HG03159 (cell line): Measurements from ENCODE around the gene FAM124B.

ENCODE experiments used
- ATAC-seq: cut with Tn5 transposase; IDR thresholded peaks from one replicate; pipeline ENCODE4 v1.9.1; 2021; ENCODE audit warnings: mild to moderate bottlenecking, moderate library complexity; ENCODE audit not compliant: unreplicated experiment

The FAM124B gene, protein sequence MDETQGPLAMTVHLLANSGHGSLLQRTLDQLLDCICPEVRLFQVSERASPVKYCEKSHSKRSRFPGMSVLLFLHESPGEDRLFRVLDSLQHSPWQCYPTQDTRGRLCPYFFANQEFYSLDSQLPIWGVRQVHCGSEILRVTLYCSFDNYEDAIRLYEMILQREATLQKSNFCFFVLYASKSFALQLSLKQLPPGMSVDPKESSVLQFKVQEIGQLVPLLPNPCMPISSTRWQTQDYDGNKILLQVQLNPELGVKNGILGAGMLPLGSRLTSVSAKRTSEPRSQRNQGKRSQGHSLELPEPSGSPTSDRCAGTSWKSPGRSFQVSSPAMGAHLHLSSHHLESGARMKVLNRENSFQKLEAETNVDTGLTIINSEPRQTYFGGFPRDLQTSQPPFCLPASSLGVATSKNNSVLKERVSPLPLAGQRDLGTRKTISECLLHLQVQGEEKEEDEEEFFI

DNA sequence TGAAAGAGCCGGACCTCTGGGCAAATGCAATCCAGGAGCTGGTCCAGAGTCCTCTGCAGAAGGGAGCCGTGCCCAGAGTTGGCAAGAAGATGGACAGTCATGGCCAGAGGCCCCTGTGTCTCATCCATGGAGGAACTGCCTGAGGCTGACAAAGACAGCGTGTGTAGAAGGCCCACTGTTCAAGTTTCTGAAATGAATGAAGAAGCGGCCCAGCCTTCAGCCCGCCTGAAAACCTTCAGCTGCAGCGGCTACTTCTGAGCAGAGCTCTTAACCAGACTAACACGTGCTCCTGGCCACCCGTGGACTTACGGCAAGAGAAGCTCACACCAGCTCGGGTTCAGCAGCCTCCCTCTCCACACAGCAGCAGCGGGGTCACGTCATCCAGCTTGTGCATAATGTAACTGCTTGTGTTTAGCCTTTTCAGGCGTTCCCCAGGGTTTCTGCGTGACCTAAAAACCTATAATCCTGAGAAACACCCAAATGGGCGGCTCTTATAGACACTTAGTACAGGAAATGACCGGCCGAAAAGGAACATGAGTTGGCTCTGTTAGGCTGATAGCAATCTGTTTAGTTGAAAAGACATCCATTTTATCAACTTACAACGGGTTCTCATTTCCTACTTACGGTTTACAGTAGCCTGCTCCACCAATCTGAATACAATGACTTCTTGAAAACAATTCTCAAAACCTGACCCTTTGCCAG lies at the start of gene FAM124B:
Gene FAM124B (minus strand): TSS at position 467 of the 702 bp plus-strand sequence. CDS start 339 bp downstream, at position 128.
- no peak for ATAC-seq

DNA sequence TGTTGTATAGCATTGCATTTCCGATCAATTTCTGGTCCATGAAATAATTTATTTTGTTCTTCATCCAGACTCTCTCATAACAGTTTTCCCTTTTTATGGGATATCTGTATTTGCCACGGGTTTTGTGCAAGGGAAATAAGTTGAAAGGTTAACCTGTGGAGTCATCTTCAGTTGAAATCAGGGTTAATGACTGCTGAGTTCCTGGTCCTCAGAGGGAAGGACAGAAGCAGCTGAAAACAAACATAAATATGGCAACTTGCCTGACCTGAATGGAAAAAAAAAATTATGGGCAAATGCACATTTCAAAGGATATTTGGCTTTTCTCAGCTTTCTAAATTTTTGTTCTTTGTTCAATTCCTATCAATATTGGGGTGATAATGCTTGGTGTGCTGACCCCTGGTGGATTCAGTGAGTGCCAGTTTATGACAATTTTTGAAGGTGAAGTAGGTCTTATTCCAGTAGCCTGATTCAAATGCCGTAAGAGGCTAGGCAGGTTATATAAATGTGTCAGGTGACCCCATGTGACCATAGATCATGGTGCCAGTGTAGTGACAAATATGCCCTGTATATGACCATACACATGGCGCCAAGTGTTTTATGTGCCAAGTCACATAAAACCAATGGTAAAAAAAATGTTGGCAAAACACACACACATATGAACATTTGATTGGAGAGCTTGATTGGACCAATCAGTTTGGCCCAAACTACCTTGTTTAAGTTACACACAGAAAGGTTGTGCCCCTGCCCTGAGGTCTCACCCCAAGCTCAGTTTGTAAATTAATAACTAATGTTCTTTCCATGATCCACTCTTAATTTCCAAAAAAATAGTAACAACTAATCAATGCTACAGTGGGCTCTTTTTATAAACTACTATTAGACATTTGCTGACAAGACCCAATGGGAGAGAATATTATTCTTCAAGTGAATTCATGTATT lies 47.6 kb upstream of the FAM124B start:
- no peak for ATAC-seq

DNA sequence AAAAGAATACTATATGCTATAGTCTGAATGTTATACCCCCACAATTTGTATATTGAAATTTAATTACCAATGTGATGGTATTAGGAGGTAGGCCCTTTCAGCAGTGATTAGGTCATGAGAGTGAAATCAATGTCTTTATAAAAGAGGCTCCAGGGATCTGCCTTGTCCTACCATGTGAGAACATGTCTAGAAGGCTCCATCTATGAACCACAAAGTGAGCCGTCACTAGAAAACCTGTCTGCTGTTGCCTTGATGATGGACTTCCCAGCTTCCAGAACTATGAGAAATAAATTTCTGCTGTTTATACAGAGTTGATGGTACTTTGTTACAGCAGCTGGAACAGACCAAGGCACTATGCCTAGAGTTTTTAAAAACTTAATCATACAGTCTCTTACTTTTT lies 46.3 kb upstream of the FAM124B start:
- no peak for ATAC-seq

DNA sequence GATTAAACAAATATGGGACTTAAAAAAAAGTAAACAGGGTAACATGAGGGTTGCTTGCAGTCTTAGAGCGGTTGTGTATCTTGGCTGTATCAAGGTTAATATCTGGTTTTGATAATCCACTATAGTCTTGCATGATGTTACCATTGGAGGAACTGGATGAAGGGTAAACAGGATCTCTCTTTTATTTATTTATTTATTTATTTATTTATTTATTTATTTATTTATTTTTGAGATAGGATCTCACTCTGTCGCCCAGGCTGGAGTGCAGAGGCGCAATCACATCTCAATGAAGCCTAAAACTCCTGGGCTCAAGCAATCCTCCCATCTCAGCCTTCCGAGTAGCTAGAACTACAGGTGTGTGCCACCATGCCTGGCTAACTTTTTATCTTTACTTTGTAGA lies 42.9 kb upstream of the FAM124B start:
- no peak for ATAC-seq

DNA sequence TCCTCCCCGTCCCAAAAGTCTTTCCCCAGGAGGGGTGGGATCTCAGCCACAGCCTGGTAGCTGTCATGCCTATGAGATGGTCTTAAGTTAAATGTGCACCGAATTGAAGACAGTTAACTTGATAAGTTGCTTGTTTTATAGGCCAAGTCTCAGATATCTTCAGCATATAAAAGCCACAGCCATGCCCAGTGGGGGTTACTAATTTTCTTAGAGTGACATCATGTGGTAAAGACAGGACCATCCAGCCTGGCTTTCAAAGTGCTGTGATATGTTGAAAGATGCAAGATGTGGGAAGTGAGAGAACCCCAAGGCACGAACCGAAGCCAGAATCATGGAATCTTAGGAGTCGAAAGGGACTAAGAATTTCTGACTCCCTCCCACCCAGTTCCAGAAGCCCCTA lies 42.1 kb upstream of the FAM124B start:
- ATAC-seq = no peak

DNA sequence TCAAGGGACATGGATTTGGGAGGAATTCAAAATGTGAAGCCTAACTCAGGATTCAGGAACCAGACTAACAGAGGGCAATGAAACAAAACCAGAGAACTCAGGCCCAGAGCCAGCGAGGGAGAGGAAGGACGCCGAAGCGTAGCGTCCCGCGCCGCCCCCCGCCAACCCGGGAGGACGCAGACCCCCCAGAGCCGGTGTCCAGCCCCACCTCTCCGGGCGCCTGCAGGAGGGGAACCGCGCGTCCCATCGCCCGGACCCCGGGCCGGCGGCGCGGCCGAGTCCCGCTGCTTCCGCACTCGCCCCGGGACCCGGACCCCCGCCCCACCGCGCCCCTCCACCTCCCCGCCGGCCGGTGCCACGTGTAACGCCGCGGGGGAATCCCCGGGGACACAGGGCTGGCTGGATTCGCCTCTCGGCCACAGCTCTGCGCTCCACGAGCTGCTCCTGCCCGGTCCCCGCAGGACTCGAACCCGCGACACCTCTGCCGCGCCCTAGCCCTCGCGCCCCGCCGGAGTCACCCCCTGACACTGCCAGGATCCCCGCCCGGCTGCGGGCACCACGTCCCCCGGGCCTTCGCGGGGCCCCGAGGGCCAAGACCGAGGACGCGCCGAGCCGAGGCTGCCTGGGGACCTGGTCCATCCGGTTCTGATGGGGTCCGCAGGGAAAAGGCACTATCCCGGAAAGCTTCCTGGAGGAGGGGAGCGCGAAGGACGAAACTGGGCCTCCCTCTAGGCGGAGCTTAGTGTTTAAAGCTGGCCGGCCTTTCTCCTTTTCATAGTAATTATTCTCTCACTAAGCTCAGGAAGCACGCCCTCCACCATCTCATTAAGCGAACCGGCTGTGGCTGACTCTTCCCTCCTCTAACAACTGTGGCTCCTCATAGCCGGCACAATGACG lies 40.4 kb upstream of the FAM124B start:
- ATAC-seq = peak; percentile 49

DNA sequence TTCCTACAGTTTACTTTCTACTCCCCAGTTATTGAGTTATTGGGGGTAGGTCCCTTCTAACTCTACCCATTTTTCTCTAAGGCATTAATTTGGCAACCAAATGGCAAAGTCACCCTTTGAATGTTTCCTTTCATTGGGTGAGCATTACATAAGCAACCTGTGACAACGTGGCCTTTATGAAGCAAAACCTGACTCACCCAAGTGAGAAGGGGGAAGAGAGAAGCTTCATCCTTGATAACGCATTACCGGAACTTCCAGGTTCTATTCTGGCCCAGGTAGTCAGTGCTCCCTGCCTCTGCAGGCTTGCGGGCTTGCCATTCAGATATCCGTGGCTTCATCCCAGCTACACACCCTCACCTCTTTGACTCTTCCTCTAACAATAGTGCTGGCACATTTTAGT lies 39.1 kb upstream of the FAM124B start:
- no peak for ATAC-seq

DNA sequence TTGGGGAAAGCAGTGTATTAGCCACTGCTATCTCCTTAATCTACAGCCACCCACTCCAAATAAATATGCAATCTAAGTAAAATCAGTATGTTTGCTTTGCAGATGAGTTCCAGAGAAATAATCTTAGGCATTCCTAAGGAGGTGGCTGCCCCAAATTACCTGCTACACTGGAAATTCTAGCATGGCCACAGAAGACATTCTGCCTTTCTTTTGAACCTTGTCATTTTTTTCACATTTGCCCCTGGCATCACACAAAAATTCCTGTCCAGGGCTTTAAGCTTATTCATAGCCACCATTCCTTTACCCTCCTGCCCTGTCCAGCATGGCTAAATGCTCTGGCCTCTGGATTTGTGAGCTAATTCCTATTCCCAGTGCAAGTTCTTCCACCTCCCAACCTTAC lies 36.8 kb upstream of the FAM124B start:
- no peak for ATAC-seq

DNA sequence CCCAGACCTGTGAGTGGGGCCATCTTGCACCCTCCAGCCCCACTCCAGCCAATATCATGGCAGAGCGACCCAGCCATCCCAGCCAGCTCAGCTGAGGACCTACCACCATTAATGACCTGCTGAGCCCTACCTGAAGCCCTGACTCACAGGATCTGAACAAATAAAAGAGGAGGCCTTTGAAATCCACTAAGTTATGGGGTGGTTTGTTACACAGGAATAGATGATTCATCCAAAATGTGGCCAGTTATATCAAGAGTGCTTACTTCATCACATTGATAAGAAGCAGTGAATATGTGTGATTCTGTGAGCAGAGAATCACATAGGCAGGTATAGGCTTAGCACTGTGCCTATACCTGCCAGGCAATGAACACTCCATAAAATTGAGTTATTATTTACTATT lies 34.7 kb upstream of the FAM124B start:
- no peak for ATAC-seq

DNA sequence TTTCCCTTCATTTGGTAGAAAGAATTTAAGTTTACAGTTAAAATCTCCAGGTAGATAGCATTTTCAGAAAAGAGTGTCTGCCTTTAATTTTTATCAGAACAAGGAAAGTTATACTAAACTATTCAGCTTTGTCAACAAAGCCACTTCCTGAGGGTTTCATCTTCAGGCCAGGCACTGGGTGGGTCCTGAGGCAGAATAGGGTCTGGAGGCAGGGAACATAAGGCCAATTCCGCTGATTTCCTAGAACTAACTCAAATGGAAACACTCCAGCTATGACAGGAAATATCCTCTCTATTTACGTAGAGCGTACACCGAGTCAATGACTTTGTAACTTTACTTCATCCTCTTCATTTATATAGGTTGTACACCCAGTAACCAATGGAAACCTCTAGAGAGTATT lies 32.7 kb upstream of the FAM124B start:
- ATAC-seq = no peak

DNA sequence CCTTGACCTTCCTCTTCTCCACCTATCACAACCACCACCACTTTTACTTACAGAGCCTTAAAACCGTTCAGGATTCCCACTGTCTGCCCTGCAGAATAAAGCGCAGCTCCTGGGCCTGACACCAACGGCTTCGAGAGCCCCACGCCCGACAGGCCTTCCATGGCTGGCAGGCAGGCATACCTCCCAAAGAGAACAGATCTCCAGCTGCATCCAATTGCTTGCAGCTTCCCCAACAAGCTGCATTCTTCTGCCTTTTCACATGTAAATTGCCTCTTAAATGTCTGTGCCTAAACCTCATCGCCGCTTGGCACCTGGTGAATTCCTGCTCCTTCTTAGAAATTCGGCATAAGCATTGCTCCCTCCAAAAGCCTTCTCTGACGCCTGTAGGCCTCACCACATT lies 31.5 kb upstream of the FAM124B start:
- ATAC-seq = no peak

DNA sequence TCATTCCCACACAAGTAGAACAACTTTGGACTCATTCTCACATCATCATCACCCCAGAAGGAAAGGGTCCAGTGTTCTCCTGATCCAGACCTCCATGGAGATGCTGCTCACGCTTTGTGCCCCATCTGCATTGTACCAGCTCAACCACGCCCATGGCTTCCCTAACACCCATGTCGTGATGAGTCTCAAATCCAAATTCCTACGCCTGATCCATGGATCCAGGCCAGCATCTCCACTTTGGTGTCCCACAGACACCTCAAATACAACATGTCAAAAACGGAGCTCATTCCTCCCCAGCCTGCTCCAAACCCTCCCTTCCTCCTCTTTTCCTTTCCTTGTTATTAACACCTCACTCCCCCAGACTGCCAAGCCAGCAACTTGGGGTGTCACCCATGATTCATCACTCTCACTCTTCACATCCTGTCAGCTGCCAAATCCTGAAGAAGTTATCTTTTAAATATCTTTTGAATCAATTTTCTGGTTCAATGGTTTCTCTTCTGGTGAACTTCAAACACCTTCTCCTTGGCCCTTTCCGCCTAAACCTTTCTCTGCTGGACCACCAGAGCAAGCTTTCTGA lies 30.2 kb upstream of the FAM124B start:
- ATAC-seq = no peak

DNA sequence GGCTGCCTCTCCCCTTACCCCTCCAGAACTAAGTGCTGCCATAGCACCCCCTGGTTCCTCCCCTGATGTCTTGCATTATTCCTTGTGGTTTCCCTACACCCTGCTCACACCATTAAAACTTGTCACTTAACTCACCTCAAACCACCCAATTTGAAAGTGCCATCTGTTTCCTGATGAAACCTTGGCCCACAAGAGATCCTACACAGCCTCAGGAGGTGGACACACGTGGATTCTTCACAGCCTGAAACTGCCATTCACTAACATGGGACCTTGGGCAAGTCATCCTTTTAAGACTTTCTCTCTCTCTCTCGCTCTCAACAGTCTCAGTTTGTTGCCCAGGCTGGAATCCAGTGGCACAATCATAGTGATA lies 27.5 kb upstream of the FAM124B start:
- no peak for ATAC-seq

DNA sequence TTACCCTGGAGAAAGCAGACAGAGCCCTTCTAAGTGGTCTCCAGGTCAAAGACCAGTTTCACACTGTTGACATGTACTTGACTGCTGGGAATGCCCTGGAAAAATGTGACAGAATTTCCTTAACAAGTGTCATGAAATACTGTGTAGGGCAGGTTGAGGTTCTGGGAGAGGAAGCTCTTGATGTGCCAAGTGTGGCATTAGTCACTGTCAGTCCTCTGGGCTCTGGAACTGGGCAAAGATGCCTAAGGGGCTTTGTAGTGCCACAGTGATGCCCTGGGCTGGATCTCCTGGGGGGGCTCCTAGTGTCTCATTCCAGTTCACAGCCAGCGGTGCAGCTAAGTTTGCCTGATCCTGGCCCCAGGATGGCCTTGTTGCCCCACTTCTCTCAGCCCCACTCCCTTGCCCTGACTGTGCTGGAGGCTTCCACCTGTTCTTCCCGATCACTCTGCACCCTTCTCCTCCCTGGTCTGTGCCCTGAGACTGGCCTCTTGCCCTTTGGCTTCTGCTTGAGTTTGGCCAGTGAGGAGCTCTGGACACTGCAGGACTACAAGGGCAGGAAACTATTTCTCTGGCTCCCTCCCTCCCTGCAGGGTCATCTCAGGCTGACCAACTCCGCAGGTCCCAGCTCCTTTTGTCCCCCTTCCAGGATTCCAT lies 27.0 kb upstream of the FAM124B start:
- ATAC-seq = no peak

DNA sequence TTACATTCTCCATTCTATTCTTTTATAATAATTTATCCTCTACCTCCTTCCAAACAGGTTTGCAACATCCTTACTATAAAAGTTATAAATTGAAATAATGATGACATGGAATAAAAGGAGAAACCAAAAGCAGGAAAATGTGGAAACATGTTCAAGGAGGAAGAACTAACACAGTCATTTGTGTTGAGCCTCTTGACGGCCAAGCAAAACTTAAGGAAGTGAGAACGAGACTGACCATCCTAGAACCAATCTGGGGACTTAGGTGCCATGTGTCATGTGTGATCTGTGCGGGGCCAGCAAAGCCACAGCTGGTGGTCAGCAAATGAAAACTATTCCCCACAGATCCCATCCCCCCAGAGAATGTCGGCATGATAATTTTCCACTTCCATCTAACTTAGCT lies 25.6 kb upstream of the FAM124B start:
- no peak for ATAC-seq

DNA sequence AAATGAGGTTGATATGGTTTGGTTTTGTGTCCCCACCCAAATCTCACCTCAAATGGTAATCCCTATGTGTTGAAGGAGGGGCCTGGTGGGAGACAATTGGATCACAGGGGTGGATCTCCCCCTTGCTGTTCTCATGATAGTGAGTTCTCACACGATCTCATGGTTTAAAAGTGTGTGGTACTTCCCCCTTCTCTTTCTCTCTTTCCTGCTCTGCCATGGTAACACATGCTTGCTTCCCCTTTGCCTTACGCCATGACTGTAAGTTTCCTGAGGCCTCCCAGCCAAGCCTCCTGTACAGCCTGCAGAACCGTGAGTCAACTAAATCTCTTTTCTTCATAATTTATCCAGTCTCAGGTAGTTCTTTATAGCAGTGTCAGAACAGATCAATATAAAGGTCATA lies 24.7 kb upstream of the FAM124B start:
- ATAC-seq = no peak

DNA sequence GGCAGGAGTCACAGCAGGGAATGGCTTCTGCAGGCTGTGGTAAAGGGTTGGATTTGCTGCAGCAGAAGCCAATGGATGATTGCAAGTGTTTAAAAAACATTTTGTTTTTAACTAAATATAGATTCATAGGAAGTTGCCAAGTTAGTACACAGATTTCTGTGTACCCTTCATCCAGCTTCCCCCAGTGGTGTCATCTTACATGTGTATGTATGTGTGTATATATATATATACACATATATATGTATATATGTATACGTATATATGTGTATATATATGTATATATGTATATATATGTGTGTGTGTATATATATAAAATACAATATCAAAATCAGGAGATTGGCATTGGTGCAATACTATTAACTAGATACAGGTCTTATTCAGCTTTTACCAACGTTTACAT lies 19.2 kb upstream of the FAM124B start:
- no peak for ATAC-seq

DNA sequence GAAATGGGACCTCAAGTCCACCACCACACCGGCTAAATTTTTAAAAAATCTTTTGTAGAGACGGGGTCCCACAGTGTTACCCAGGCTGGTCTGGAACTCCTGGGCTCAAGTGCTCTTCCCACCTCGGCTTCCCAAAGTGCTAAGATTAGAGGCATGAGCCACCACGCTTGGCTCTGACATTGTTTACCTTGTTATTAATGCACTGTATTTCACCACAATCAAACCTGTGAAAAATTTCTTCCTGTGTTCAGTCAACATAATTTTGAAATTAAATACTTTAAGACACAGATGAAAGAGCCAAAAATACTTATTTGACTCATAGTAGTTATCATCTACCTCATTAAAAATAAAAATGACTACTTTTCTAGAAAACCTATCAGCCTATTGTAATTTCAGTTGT lies 16.0 kb upstream of the FAM124B start:
- ATAC-seq = no peak

DNA sequence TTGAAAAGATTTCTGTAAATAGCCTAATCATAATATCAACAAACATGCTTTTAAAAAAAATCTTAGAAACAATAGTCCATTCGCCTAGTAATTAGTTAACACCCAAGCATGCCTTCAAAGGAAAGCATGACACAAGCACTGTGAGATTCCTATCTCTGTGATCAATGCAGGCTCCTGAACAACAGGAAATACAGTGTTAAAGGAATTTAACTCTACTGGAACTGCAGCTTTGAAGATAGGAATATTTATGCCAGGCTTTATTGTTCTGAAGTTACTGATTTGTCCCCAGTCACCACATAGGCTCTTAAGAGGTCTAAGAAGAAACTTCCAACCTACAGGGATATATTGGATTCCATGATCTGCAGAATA lies 15.4 kb upstream of the FAM124B start:
- no peak for ATAC-seq
